ENCODE measurements around the gene LRRC30.
A peak's percentile ranks its signal among the peaks of the same experiment; 100 is the strongest.

LRRC30 gene

DNA sequence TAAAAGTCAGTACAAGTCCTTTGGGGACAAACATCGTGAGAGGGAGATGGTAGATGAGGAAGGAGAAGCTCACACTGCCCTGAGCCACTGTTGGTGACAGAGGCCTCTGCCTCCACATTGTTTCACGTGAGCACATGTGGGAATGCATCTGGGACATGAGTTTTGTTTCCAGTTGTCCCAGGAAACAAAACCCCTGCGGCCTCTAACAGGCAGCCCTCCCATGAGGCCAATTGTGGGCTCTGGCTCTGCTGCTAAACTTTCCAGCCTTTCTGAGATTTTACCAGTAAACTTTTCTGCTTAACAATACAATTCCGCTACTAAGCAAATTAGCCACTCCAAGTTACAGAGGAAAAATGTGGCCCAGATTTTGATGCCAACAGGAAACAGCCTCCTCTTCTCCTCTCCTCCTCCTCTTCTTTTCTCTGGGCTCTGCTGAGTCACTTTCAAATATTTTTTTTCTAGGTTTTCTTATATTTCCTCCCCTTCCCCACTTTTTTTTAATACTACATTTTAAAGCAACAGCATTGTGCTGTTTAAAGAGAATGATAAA lies 23.4 kb upstream of the LRRC30 start:
- H3K79me2 ChIP-seq (ENCODE audit: insufficient read depth, low read length), result no peaks in the 10 kb centered on the region
- no peaks in the 10 kb centered on the region for H4K20me1 ChIP-seq (ENCODE audit: low read depth, low read length)
- H3F3A ChIP-seq (ENCODE audit: insufficient read depth), result no peaks in the 10 kb centered on the region
- H3K27ac ChIP-seq (ENCODE audit: low read depth, low read length), result no peak overlapping the region
- H3K27me3 ChIP-seq (ENCODE audit: low read length), result no peaks in the 10 kb centered on the region
- no peaks in the 10 kb centered on the region for H3K9me3 ChIP-seq (ENCODE audit: insufficient read depth, low read length)
- H3K4me2 ChIP-seq (ENCODE audit: low read depth, low read length, poor library complexity, severe bottlenecking), result no peak overlapping the region
- H3K9me2 ChIP-seq (replicated peaks; ENCODE audit: insufficient read depth, low read length), result no peaks in the 10 kb centered on the region
- no peaks in the 10 kb centered on the region for H3K36me3 ChIP-seq (ENCODE audit: low read length)
- no peak overlapping the region for H2AFZ ChIP-seq (ENCODE audit: low read depth, low read length, severe bottlenecking)
- no peak for TF ChIP-seq CTCF (IDR thresholded peaks at IDR 0.05; ENCODE audit: insufficient read depth, low read length, poor library complexity, severe bottlenecking)
- no peak for TF ChIP-seq EZH2phosphoT487 (conservative IDR thresholded peaks at IDR 0.05; ENCODE audit: low read length)
- H3K4me3 ChIP-seq (ENCODE audit: insufficient read depth, low read length, poor library complexity, severe bottlenecking), result no peak overlapping the region
- no peak overlapping the region for H3K9ac ChIP-seq (ENCODE audit: low read length)

GRCh38 chr18:7221424-7222155 lies 9.3 kb upstream of the LRRC30 start:
- Histone ChIP-seq H3K36me3 (ENCODE audit: low read length) (no peaks in the 10 kb centered on the region), H3K79me2 (ENCODE audit: insufficient read depth, low read length) (no peaks in the 10 kb centered on the region), H3K9me3 (ENCODE audit: insufficient read depth, low read length) (no peaks in the 10 kb centered on the region), H3F3A (ENCODE audit: insufficient read depth) (no peaks in the 10 kb centered on the region), H3K27ac (ENCODE audit: low read depth, low read length) (no peak overlapping the region), H3K4me2 (ENCODE audit: low read depth, low read length, poor library complexity, severe bottlenecking) (no peak overlapping the region), H3K9ac (ENCODE audit: low read length) (no peak overlapping the region), H2AFZ (ENCODE audit: low read depth, low read length, severe bottlenecking) (no peak overlapping the region), H3K27me3 (ENCODE audit: low read length) (no peaks in the 10 kb centered on the region), H3K9me2 (replicated peaks; ENCODE audit: insufficient read depth, low read length) (no peaks in the 10 kb centered on the region), H3K4me3 (ENCODE audit: insufficient read depth, low read length, poor library complexity, severe bottlenecking) (no peak overlapping the region), H4K20me1 (ENCODE audit: low read depth, low read length) (no peaks in the 10 kb centered on the region)
- TF ChIP-seq CTCF (IDR thresholded peaks at IDR 0.05; ENCODE audit: insufficient read depth, low read length, poor library complexity, severe bottlenecking) (peak; percentile 42), EZH2phosphoT487 (conservative IDR thresholded peaks at IDR 0.05; ENCODE audit: low read length) (no peak)

- no peak overlapping the region for H3K4me3 ChIP-seq (ENCODE audit: insufficient read depth, low read length, poor library complexity, severe bottlenecking)
- no peaks in the 10 kb centered on the region for H4K20me1 ChIP-seq (ENCODE audit: low read depth, low read length)
- H3K4me2 ChIP-seq (ENCODE audit: low read depth, low read length, poor library complexity, severe bottlenecking), result no peak overlapping the region
- no peaks in the 10 kb centered on the region for H3K9me2 ChIP-seq (replicated peaks; ENCODE audit: insufficient read depth, low read length)
- no peak overlapping the region for H3K27ac ChIP-seq (ENCODE audit: low read depth, low read length)
- no peak overlapping the region for H2AFZ ChIP-seq (ENCODE audit: low read depth, low read length, severe bottlenecking)
- no peaks in the 10 kb centered on the region for H3K36me3 ChIP-seq (ENCODE audit: low read length)
- no peaks in the 10 kb centered on the region for H3F3A ChIP-seq (ENCODE audit: insufficient read depth)
- no peak overlapping the region for H3K9ac ChIP-seq (ENCODE audit: low read length)
- H3K79me2 ChIP-seq (ENCODE audit: insufficient read depth, low read length), result no peaks in the 10 kb centered on the region
- no peaks in the 10 kb centered on the region for H3K9me3 ChIP-seq (ENCODE audit: insufficient read depth, low read length)
- TF ChIP-seq EZH2phosphoT487 (conservative IDR thresholded peaks at IDR 0.05; ENCODE audit: low read length) (no peak), CTCF (IDR thresholded peaks at IDR 0.05; ENCODE audit: insufficient read depth, low read length, poor library complexity, severe bottlenecking) (no peak)
- no peaks in the 10 kb centered on the region for H3K27me3 ChIP-seq (ENCODE audit: low read length)
Measured at GRCh38 chr18:7224198-7224597, 6.7 kb upstream of the LRRC30 start.

Data from SU-DHL-6 (cell line).